KBM-7 (cell line): ENCODE results near the gene P2RY11.

ENCODE experiments used
- DNase-seq: peaks from one replicate; pipeline ENCODE4 v3.0.0-alpha.2; 2015
- in situ Hi-C: fragments of 300-500 bp; cut with MboI; formaldehyde crosslinking; loops from 2 replicates; pipeline ENCODE4 v1.14.3; 2020; ENCODE audit warnings: low sequenced_read_pairs, low pct_unique_long_range_greater_than_20kb, mixed read lengths

Gene P2RY11

DNA sequence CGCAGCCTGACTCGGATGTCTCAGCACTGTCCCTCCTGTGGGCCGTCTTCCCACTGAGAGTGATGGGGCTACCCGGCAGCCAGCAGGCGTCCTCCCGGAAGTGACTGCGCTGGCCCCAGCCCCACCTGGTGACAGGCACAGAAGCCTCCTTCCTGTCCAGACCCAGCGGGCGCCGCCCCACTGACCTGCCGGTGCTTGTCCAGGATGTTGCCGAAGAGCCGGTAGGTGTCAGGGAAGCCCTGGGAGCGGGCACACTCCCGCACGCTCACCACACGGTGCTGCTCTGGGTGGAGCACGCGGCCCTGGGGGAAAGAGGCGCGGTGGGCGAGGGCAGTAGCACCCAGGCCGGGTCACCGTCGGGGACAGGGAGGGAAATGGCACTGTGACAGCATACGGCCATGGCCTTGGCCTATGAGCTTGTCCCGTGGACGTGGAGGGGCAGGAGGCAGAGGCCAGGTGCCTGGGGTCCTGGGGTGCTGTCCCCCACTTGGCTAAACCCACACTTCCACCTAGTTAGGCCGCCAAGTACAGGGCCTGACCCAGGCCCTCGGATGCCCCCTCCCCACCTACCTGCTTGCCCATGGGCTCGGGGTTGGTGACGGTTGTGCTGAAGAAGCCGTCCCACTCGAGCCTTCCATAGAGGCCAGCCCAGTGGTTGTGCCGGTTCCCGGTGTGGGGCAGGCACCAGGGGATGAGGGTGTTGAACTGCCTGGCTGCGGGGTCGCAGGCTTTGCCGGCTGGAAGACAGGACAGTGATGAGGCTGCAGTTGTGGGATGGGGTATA is 24.2 kb downstream of the P2RY11 start:
- in situ Hi-C loops = no loop called here
- no peak for DNase-seq

- in situ Hi-C loops = no loop called here
Measured at GRCh38 chr19:10136936-10137335, 25.4 kb downstream of the P2RY11 start.

DNA sequence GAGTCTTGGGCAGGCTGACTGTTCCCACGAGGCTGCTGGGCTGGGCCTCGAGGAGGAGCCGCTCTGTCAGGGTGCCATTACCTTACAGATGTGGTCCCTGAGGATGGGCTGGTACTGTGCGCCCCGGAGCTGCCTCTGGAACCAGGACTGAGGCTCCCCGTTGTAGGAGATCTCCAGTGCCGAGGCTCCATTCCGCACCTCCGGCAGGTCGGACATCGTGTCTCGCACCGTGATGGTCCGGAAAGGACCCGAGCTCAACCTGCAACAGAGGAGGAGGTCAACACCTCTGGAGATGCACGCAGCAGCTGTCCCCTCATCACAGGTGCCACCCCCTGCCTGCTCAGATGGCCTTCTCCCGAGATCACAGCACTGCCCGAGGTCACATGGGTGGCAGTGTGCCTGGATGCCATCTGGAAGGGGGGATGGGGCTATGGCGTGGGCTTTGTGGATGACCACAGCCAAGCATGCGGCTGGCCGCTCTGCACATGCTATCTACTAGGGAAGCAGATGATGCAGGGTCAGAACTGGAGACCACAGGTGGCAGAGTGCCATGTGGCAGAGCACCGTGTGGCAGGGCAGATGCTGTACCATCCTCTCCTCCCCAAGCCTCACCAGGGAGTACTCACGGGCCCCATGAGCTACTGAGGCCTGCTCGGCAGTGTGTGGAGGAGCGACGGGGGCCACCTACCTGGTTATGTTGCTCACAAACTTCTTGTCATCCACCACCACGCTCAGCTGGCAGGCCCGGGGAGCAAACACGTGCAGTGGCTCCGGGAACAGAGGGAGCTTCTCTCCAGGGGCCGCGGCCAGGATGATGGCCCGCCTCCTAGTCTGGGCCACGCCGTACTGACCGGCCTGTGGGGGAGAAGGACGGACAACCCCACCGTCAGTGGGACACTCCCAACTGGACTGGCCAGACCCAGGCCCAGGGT is 26.5 kb downstream of the P2RY11 start:
- in situ Hi-C loops = no loop called here

More at GRCh38 chr19:10136936-10137335, 25.4 kb downstream of the P2RY11 start:
- DNase-seq = no peak

DNA sequence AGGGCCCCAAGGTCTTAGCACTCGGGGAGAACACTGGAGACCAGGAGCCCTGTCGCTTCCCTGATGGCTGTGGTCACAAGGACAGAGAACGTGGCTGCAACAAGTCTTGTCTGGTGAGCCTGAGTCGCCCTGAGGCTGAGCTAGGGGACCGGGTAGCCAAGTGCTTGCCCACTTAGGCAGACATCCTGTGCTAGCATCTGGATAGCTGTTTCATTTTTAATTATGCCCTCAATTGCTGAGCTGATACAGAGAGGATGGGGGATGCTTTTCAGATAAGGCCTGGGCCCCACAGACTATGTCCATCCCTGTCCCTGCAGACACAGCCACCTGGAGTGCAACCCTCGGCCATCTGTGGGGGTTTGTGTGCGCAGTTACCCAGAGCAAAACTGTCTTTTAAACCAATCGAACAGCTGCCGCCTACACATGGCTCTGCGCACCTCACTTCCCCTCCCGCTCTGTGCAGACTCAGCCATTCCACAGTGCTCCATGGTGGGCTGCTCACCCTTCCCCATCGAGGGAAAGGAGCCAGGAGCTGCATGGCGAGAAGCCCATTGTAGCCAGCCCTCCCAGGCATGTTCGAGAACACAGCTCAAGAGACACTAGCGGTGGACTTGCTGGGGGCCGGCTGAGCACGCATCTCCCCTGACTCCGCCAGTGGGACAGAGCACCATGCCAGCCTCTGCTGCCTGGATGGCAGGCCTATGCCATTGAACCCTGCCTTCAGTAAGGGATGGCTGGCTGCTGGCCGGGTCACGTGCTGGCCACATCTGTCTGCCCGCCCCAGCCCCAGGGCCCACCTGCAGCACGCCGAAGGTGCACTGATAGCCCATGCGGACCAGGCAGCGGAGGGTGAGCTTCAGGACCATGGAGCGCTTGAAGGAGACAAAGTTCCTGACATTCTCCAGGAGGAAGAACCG is 27.6 kb downstream of the P2RY11 start:
- in situ Hi-C loops = no loop called here
- no peak for DNase-seq

More for the DNA sequence above, 26.5 kb downstream of the P2RY11 start:
- DNase-seq = no peak

DNA sequence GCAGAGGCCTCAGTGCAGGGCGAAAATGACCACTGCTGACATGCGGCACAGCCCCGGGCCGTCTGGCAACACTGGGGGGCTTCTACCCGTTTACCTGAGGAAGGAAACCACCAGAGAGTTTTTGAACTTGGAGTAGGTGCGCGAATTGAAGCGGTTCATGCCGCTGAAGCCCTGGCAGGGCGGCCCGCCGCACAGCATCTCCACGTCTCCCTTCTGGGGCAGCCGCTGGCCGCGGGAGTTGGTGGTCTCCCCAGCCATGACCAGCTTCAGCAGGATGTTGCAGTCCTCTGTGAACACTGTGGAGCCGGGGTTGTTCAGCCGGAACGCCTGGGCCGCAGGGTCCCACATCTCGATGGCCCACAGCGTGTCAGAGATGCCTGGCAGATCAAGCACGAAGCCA is 28.5 kb downstream of the P2RY11 start:
- in situ Hi-C loops = no loop called here

GRCh38 chr19:10141479-10141878 is 30.0 kb downstream of the P2RY11 start:
- no peak for DNase-seq

More for the DNA sequence above, 28.5 kb downstream of the P2RY11 start:
- no peak for DNase-seq

DNA sequence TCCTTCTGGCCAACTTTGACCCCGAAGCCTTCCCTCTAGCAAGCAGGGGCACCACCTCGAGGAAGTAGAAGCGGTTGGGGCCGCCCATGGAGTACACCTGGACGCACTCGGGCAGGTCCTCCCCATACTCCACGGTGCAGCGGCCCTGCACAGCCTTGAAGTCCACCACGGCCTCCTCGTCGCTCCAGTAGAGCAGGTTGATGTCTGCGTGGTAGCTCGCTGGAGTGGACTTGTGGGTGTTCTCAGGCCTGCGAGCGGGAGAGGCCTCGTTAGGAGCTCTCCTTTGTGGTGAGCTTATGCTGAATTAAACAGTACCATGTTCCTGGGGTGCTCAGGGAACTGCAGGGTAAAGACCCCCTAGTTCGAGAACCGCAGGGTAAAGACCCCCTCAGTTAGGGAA is 30.5 kb downstream of the P2RY11 start:
- in situ Hi-C loops = no loop called here
- DNase-seq = no peak

More at GRCh38 chr19:10141479-10141878, 30.0 kb downstream of the P2RY11 start:
- in situ Hi-C loops = no loop called here

GRCh38 chr19:10142701-10143375 is 31.3 kb downstream of the P2RY11 start:
- in situ Hi-C loops = no loop called here
- no peak for DNase-seq

GRCh38 chr19:10143681-10144080 is 32.2 kb downstream of the P2RY11 start:
- in situ Hi-C loops = no loop called here
- DNase-seq = no peak

DNA sequence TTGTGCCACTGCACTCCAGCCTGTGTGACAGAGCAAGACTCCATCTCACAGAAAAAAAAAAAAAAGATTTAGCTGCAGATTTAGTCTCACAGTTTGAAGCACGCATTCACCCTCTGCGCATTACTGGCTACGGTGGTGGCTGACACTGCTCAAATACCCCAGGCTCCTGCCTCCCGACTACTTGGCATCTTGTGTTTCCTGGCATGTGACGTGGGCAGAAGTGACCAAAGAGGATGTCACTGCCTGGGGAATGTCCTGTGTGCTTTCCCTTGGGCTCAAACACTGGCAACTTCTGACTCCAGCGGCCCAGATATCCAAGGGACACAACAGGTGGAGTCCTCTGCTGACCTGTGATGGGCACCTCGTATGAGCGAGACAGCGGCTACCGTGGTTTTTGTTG is 32.9 kb downstream of the P2RY11 start:
- no peak for DNase-seq
- in situ Hi-C loops = no loop called here

DNA sequence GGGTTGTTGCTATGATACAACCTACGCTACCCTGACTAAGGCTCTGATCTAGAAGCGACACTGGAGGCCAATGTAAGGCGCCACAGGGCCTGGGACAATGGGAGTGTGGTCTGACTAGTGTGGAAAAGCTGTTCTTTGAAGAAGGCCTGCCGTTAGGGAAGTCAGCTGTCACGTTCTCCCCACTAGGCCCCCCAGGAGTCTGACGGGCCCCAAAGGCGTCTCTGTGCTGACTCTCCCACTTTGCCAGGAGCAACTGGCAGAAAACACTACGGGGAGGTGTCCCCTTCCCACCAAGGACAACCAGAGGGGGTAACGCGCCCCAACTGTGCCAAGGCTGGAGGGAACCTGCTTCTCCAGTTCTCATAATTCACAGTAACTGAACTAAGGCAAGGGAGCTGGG is 33.5 kb downstream of the P2RY11 start:
- in situ Hi-C loops = no loop called here

GRCh38 chr19:10146142-10146541 is 34.6 kb downstream of the P2RY11 start:
- in situ Hi-C loops = no loop called here
- no peak for DNase-seq

More for the DNA sequence above, 33.5 kb downstream of the P2RY11 start:
- no peak for DNase-seq

DNA sequence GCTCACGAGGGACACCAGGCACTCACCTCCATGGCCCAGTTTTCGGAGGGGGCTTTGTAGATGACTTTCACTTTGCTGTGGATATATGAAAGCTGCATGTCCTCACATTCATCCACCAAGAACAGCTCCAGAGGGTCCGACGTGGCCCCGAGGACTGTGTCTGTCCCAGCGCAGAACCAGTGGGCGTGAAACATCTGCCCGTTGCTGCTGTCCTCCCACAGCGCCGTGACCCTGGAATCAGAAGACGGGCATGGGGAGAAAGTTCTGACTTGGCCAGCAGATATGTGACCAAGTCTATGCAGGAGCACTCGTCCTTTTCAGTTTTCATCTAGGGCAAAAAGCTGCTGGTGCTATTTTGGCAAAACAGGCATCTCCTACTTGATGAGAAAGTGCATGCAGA is 37.9 kb downstream of the P2RY11 start:
- DNase-seq = no peak
- in situ Hi-C loops = no loop called here

DNA sequence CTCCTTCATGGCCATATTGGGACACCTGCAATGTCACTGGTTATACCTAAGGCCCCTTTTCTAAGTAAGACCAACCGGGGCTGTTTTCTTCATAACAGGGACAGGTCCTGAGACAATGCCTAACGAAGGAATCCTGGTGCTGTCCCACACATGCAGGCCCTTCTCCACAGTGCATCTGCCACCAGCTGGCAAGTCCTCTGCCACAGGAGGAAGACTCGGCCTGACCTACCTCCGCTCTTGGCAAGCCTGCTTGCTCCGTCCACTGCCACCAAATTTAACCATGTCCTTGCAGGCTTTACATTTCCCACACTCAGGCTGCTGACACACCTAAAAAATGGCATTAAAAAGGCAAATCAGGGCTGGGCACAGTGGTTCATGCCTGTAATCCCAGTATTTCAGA is 40.0 kb downstream of the P2RY11 start:
- DNase-seq = no peak
- in situ Hi-C loops = no loop called here

GRCh38 chr19:10152100-10152499 is 40.6 kb downstream of the P2RY11 start:
- in situ Hi-C loops = no loop called here
- no peak for DNase-seq

DNA sequence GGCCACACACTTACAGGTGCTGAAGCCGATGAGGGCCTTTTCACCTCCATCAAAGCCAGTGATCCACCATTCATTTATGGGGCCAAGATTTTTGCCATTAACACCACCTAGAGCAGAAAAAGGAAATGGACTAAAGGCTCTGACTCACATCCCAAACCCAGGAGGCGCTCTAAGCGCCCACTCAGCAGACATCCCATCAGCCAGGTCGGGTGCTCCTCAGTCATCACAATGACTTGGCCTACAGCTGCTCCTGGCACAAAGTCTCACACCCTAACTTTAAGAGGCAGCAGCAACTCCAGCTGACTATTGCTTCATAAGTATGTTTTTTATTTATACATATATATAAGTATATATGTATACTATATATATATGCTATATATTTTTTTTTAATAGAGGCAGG is 44.3 kb downstream of the P2RY11 start:
- in situ Hi-C loops = no loop called here
- DNase-seq = no peak

DNA sequence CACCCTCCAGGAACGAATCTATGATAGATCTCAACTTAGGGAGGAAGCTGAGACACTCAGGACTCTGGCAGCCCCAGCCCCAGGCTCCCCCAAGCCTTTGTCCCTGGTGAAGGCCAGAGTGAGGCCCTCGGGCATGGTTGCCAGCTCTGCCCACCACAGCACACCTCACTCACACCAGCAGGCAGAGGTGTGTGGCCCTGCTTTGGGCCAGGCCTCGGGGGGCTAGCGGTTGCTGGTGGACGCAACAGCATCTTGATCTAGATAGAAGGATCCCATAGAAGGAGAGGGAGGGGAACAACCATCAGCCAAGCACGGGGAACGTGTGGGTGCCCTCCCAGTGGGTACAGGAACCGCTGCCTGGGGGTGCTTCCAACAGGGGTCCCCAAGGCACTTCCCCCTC is 46.6 kb downstream of the P2RY11 start:
- no peak for DNase-seq
- in situ Hi-C loops = no loop called here

DNA sequence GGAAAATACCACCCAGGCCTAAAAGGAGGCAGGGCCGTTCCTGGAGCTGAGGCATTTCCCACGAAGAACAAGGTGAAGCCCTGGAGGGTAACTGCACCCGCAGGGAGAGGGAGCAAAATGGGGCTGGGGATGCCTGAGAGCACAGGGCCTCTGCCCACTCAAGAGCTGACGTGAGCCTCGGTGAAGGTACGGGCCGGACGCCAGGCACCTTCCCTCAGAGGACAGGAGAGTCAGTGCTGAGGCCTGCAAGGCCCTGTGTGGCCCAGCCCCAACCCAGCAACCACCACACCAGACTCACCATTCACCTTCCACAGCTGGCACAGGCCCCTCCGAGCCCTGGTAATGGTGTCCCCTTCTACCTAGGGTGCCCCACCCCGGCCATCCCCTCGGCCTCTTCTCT is 47.0 kb downstream of the P2RY11 start:
- in situ Hi-C loops = no loop called here
- DNase-seq = no peak

DNA sequence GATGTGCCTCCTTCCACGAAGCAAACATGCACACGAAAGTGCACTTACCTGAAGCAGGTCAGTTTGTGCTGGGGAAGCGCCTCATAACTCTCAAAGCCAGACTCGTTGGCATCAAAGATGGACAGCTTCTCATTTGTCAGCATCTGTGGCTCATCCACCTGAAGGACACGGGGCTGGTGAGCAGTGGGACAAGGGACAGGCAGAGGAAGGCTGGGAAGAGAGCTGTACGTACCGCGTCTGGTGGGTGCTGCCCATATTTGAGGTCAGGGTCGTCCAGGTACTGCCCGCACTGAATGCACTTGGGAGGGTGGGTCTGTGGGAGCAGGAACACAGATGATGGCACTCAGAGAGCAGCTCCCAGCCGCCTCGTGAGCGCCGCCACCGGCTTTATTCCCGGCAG is 48.1 kb downstream of the P2RY11 start:
- in situ Hi-C loops = no loop called here
- no peak for DNase-seq
